GM23248 (cell line): ENCODE data around the gene KRTAP22-2.

ENCODE experiments used
- EZH2 ChIP-seq: fragments of 200-600 bp; sonication (generic); IDR thresholded peaks from 2 replicates; pipeline ENCODE4 v1.6.1; 2018; ENCODE audit warnings: antibody characterized with exemption, mild to moderate bottlenecking; ENCODE audit not compliant: insufficient read depth, poor library complexity, severe bottlenecking
- EZH2phosphoT487 ChIP-seq: fragments of 200-600 bp; sonication (generic); IDR thresholded peaks from 2 replicates; pipeline ENCODE4 v1.6.1; 2018; ENCODE audit warnings: antibody characterized with exemption, moderate library complexity, mild to moderate bottlenecking, low read depth; ENCODE audit not compliant: insufficient read depth

DNA sequence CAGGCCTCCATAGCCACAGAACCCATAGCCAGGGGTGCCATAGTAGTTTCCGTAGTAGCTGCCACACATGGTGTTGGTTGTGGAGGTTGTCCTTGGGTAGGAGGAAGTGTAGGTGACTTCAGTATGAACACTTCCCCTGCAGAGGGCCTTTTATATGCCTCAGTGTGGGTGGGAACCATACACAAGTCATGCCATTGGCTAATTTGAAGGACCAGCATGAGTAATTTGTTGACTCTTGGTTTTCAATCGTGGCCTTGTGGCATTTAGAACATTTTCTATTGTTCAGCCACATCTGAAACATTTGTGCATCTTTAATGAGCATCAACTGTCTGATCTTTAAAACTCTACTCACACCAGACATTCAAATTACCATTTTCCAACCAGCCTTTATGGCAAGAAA is 23.6 kb upstream of the KRTAP22-2 start, which contains the start of gene KRTAP6-1:
- no peak for TF ChIP-seq EZH2
- no peak for TF ChIP-seq EZH2phosphoT487
